ENCODE results near the gene SERPINA1.
"Not testable (repeated sequence)": the region's sequence is repeated elsewhere in the genome, so short reads cannot be mapped to it uniquely, and the experiment has no call there.

GRCh38 chr14:94369766-94370523, 18.5 kb downstream of the SERPINA1 start:
- TF ChIP-seq EZH2 (IDR thresholded peaks at IDR 0.05; ENCODE audit: borderline replicate concordance, low read depth, low read length, poor library complexity, severe bottlenecking): not testable (repeated sequence)
- TF ChIP-seq, protein P1, sequence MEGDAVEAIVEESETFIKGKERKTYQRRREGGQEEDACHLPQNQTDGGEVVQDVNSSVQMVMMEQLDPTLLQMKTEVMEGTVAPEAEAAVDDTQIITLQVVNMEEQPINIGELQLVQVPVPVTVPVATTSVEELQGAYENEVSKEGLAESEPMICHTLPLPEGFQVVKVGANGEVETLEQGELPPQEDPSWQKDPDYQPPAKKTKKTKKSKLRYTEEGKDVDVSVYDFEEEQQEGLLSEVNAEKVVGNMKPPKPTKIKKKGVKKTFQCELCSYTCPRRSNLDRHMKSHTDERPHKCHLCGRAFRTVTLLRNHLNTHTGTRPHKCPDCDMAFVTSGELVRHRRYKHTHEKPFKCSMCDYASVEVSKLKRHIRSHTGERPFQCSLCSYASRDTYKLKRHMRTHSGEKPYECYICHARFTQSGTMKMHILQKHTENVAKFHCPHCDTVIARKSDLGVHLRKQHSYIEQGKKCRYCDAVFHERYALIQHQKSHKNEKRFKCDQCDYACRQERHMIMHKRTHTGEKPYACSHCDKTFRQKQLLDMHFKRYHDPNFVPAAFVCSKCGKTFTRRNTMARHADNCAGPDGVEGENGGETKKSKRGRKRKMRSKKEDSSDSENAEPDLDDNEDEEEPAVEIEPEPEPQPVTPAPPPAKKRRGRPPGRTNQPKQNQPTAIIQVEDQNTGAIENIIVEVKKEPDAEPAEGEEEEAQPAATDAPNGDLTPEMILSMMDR (conservative IDR thresholded peaks at IDR 0.05; ENCODE audit: low read depth, low read length): not testable (repeated sequence)
